Measurements from ENCODE around the gene ALG12.
"Not testable (repeated sequence)": the region's sequence is repeated elsewhere in the genome, so short reads cannot be mapped to it uniquely, and the experiment has no call there.

DNA sequence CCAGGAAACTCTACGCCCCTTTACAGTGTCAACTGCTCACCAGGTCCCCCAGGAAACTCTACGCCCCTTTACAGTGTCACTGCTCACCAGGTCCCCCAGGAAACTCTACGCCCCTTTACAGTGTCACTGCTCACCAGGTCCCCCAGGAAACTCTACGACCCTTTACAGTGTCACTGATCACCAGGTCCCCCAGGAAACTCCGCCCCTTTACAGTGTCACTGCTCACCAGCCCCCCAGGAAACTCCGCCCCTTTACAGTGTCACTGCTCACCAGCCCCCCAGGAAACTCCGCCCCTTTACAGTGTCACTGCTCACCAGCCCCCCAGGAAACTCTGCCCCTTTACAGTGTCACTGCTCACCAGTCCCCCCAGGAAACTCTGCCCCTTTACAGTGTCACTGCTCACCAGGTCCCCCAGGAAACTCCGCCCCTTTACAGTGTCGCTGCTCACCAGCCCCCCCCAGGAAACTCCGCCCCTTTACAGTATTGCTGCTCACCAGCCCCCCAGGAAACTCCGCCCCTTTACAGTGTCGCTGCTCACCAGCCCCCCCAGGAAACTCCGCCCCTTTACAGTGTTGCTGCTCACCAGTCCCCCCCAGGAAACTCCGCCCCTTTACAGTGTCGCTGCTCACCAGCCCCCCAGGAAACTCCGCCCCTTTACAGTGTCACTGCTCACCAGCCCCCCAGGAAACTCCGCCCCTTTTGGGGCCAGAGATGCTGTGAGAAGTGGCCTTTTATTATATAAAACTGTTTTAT, 27.0 kb upstream of the ALG12 start:
- TF ChIP-seq EZH2 (IDR thresholded peaks at IDR 0.05; ENCODE audit: insufficient read depth, poor library complexity, severe bottlenecking); EZH2phosphoT487 (IDR thresholded peaks at IDR 0.05; ENCODE audit: insufficient read depth, low read depth): not testable (repeated sequence)

Measured in GM23248 (cell line).